ENCODE results near the gene ZNF677.
"Not testable (repeated sequence)": the region's sequence is repeated elsewhere in the genome, so short reads cannot be mapped to it uniquely, and the experiment has no call there.

DNA sequence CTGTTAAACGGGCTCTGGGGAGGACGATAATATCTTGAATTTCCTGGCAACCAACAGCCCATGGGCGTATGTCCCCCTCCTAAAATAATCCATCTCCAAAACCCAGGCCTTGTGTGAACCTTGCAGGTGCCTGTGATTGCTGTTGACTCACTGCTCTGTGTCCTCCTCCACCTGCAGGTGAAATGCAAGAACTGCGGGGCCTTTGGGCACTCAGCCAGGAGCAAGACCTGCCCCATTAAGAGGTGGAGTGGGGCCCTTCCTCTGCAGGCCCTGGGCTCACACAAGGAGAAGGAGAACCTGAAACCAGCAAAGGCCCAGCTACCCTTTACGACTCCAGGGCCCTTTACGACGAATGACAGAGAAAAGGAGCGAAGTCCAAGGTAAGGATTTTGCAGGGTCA is 27.3 kb upstream of the ZNF677 start:
- TF ChIP-seq CTCF (IDR thresholded peaks at IDR 0.05); NR3C1 (IDR thresholded peaks at IDR 0.05); PBX3 (IDR thresholded peaks at IDR 0.05); POLR2A (IDR thresholded peaks at IDR 0.05; ENCODE audit: low read length); HOXA7 (CRISPR knock-in tag; IDR thresholded peaks at IDR 0.05); MAFK (IDR thresholded peaks at IDR 0.05; ENCODE audit: partially characterized antibody); CBX8 (IDR thresholded peaks at IDR 0.05); EP300 (IDR thresholded peaks at IDR 0.05): not testable (repeated sequence)
- TF ChIP-seq, protein P1, sequence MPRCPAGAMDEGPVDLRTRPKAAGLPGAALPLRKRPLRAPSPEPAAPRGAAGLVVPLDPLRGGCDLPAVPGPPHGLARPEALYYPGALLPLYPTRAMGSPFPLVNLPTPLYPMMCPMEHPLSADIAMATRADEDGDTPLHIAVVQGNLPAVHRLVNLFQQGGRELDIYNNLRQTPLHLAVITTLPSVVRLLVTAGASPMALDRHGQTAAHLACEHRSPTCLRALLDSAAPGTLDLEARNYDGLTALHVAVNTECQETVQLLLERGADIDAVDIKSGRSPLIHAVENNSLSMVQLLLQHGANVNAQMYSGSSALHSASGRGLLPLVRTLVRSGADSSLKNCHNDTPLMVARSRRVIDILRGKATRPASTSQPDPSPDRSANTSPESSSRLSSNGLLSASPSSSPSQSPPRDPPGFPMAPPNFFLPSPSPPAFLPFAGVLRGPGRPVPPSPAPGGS (IDR thresholded peaks at IDR 0.05), result not testable (repeated sequence)

All from A549 (cell line).